Parathyroid adenoma (tissue), 2 donors: ENCODE results near the gene TRPC6.

Experiments
- H2AFZ ChIP-seq: fragments of 300-600 bp; sonication (generic); one replicate; pipeline ENCODE4 v1.7.0; 2017; ENCODE audit warnings: antibody characterized with exemption, mild to moderate bottlenecking
- H3K27ac ChIP-seq: fragments of 300-600 bp; sonication (generic); one replicate; pipeline ENCODE4 v1.7.0; 2017
- H3K27me3 ChIP-seq: fragments of 300-600 bp; sonication (generic); one replicate; pipeline ENCODE4 v1.7.0; 2017; ENCODE audit warnings: low read length; ENCODE audit not compliant: control insufficient read depth, insufficient read depth
- H3K36me3 ChIP-seq: fragments of 300-600 bp; sonication (generic); one replicate; pipeline ENCODE4 v1.7.0; 2017; ENCODE audit warnings: low read length; ENCODE audit not compliant: control insufficient read depth, insufficient read depth
- H3K4me1 ChIP-seq: fragments of 300-600 bp; sonication (generic); one replicate; pipeline ENCODE4 v1.7.0; 2017; ENCODE audit warnings: control low read depth
- H3K4me2 ChIP-seq: fragments of 300-600 bp; sonication (generic); one replicate; pipeline ENCODE4 v1.7.0; 2017; ENCODE audit warnings: low read length
- H3K4me3 ChIP-seq: fragments of 300-600 bp; sonication (generic); one replicate; pipeline ENCODE4 v1.7.0; 2017; ENCODE audit warnings: low read depth, low read length
- H3K79me2 ChIP-seq: fragments of 300-600 bp; sonication (generic); one replicate; pipeline ENCODE4 v1.7.0; 2017; ENCODE audit warnings: control low read depth
- H3K9ac ChIP-seq: fragments of 300-600 bp; sonication (generic); one replicate; pipeline ENCODE4 v1.7.0; 2017; ENCODE audit warnings: mild to moderate bottlenecking
- H3K9me3 ChIP-seq: fragments of 300-600 bp; sonication (generic); one replicate; pipeline ENCODE4 v1.7.0; 2017; ENCODE audit warnings: low read length; ENCODE audit not compliant: control insufficient read depth
- TF ChIP-seq, protein P1 (sequence below): fragments of 300-600 bp; sonication (generic); IDR thresholded peaks from one replicate; pipeline ENCODE4 v1.7.0; 2017; ENCODE audit warnings: antibody characterized with exemption, mild to moderate bottlenecking
- donor health status: primary hyperparathyroidism.

Gene TRPC6

DNA sequence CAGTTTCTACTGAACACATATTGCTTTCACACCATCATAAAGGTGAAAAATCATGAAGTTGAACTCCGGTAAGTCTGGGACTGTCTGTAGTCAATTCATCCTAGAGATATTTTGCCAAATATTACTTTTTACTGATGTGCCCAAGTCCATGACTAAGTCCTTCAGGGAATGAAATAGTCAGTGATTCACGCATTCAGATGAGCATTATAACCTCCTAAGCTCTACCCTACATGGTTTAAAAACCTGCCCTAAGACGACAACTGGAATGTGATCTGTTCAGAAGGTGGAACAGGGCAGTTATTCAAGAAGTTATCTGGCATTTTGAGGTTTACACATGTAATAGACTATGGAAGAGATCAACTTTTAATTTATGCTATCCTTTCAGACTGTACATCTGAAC lies 125.6 kb downstream of the TRPC6 start:
- Histone ChIP-seq H3K4me2 (no peak overlapping the region), H3K4me1 (no peaks in the 10 kb centered on the region), H3K27ac (no peak overlapping the region), H3K9me3 (no peaks in the 10 kb centered on the region), H3K27me3 (no peaks in the 10 kb centered on the region), H3K36me3 (no peaks in the 10 kb centered on the region), H3K4me3 (no peak overlapping the region), H2AFZ (no peak overlapping the region), H3K79me2 (no peaks in the 10 kb centered on the region), H3K9ac (no peak overlapping the region)
- TF ChIP-seq, protein P1, sequence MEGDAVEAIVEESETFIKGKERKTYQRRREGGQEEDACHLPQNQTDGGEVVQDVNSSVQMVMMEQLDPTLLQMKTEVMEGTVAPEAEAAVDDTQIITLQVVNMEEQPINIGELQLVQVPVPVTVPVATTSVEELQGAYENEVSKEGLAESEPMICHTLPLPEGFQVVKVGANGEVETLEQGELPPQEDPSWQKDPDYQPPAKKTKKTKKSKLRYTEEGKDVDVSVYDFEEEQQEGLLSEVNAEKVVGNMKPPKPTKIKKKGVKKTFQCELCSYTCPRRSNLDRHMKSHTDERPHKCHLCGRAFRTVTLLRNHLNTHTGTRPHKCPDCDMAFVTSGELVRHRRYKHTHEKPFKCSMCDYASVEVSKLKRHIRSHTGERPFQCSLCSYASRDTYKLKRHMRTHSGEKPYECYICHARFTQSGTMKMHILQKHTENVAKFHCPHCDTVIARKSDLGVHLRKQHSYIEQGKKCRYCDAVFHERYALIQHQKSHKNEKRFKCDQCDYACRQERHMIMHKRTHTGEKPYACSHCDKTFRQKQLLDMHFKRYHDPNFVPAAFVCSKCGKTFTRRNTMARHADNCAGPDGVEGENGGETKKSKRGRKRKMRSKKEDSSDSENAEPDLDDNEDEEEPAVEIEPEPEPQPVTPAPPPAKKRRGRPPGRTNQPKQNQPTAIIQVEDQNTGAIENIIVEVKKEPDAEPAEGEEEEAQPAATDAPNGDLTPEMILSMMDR, result no peak

DNA sequence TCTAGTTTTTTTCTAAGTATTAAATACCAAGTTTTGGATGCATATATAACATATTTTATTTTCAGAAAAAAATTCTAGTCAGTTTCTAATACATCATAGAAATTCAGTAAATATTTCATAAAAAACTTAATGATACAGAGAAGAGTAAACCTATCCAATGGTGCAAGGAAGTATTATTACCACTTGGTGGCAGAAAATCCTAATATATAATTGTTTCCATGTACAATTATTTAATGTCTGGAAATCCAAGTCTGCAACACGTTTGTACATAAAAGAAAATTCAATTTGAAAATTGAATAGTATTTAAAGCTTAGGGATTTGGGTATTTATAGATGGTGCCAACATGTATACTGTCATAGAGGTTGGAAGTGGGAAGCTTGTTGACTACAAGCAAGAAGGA lies 127.0 kb downstream of the TRPC6 start:
- no peak overlapping the region for H3K27ac ChIP-seq
- no peak overlapping the region for H3K9ac ChIP-seq
- no peaks in the 10 kb centered on the region for H3K79me2 ChIP-seq
- H3K27me3 ChIP-seq, result no peaks in the 10 kb centered on the region
- H3K36me3 ChIP-seq, result no peaks in the 10 kb centered on the region
- H3K4me1 ChIP-seq, result no peaks in the 10 kb centered on the region
- H3K4me2 ChIP-seq, result no peak overlapping the region
- no peaks in the 10 kb centered on the region for H3K9me3 ChIP-seq
- TF ChIP-seq, protein P1, result peak; percentile 5
- H3K4me3 ChIP-seq, result no peak overlapping the region
- no peak overlapping the region for H2AFZ ChIP-seq

DNA sequence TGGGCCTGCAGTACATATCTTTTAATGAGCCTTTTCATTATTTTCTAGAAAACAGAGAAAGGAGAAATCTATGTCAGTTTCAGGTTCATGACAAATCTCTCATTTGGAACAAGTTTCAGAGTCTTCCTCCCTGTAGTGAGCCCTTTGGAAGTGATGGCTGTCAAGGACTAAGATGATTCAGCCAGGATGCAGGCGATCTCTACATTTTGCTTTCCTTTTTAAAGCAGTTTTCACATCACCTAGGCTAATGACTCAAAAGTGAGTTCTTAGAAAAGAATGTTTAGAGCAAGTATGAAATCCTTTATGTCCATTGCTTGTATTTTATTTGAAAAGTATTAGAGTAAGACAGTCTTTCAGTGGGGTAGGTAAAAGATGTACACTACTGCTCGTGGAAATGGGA lies 130.1 kb downstream of the TRPC6 start:
- Histone ChIP-seq H3K27me3 (no peaks in the 10 kb centered on the region), H3K4me3 (no peak overlapping the region), H3K4me1 (no peaks in the 10 kb centered on the region), H3K9ac (no peak overlapping the region), H2AFZ (no peak overlapping the region), H3K4me2 (no peak overlapping the region), H3K36me3 (no peaks in the 10 kb centered on the region), H3K79me2 (no peaks in the 10 kb centered on the region), H3K9me3 (no peaks in the 10 kb centered on the region), H3K27ac (no peak overlapping the region)
- TF ChIP-seq, protein P1, result no peak

DNA sequence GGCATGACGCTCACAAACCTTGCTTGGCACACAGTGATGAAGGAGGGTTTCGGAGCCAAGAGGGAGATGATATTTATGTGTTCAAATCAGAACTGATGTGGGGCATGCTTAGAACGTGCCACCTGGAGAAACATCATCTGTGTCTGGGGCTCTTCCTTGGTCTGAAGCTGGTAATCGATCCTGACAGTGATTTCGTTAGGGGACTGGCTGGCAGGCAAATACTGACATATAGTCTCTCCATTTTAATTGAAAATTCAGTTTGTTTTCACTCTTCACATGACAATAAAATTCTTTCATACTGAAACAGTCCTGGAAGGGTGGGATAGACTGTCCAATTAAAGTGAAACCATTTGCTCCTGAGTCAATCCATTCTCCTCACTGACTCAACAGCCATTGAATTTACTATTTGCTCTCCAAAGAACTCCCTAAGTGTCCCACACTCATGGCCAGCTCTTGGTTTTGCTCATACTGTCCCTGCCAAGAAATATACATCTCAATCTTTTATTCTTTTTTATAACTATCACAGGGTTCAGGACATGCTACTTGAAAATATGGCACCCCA lies 134.8 kb downstream of the TRPC6 start:
- H3K27me3 ChIP-seq, result no peaks in the 10 kb centered on the region
- H3K4me1 ChIP-seq, result no peaks in the 10 kb centered on the region
- no peak overlapping the region for H3K4me3 ChIP-seq
- H3K27ac ChIP-seq, result no peak overlapping the region
- TF ChIP-seq, protein P1, result no peak
- H2AFZ ChIP-seq, result no peak overlapping the region
- H3K4me2 ChIP-seq, result no peak overlapping the region
- no peaks in the 10 kb centered on the region for H3K79me2 ChIP-seq
- H3K36me3 ChIP-seq, result no peaks in the 10 kb centered on the region
- H3K9ac ChIP-seq, result no peak overlapping the region
- no peaks in the 10 kb centered on the region for H3K9me3 ChIP-seq

DNA sequence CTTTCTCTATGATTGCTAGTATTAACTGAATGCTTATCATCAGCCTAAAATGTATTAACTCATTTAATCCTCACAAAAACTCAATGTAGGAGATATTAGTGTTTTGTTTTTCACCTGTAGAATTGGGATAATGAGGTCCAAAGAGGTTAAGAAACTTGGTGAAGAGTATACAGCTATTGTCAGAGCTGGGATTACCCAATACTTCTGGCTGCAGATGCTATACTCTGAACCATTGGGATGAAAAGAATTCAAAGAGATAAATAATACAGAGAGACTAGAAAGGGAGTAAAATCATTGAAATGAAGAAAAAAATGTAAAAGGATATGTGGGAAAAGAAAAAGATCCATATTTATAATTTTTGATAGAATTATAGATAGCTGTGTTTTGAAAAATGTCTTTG lies 137.1 kb downstream of the TRPC6 start:
- TF ChIP-seq, protein P1, result no peak
- Histone ChIP-seq H3K27ac (no peak overlapping the region), H3K9ac (no peak overlapping the region), H3K27me3 (no peaks in the 10 kb centered on the region), H3K4me3 (no peak overlapping the region), H3K4me1 (no peaks in the 10 kb centered on the region), H3K36me3 (no peaks in the 10 kb centered on the region), H3K79me2 (no peaks in the 10 kb centered on the region), H3K4me2 (no peak overlapping the region), H3K9me3 (no peaks in the 10 kb centered on the region), H2AFZ (no peak overlapping the region)
